Activated CD8-positive, alpha-beta T cell treated with anti-CD3 and anti-CD28 coated beads for 36 hours (primary cell): ENCODE results near the gene CORO6. TPM values are rescaled to one million over a fixed set of nuclear protein-coding genes. Genes with fewer than 3 reads are reported as not detected.

Experiments
- ATAC-seq: fragments of 200-7000 bp; cut with Tn5 transposase; one replicate; pipeline ENCODE4 v1.10.0; 2021; ENCODE audit warnings: mild to moderate bottlenecking, moderate library complexity
- CTCF ChIA-PET: fragments of 350-600 bp; sonication (Branson Sonifier 250); formaldehyde crosslinking; loops from one replicate; lab custom pipeline; 2021; ENCODE audit warnings: antibody characterized with exemption; lab: Charles Lee
- POLR2A ChIA-PET: fragments of 350-600 bp; sonication (Branson Sonifier 250); formaldehyde crosslinking; loops from one replicate; lab custom pipeline; 2021; ENCODE audit warnings: antibody characterized with exemption; lab: Charles Lee
- DNase-seq: peaks from one replicate; pipeline ENCODE4 v3.0.0-alpha.2; 2020
- H3K27ac Mint-ChIP-seq: one replicate; pipeline ENCODE4 v1.8.0; 2021; ENCODE audit warnings: mild to moderate bottlenecking, mixed read lengths
- H3K27me3 Mint-ChIP-seq: one replicate; pipeline ENCODE4 v1.8.0; 2021; ENCODE audit warnings: mixed read lengths
- H3K36me3 Mint-ChIP-seq: one replicate; pipeline ENCODE4 v1.8.0; 2021; ENCODE audit warnings: low read depth, mixed read lengths
- H3K4me1 Mint-ChIP-seq: one replicate; pipeline ENCODE4 v1.8.0; 2021; ENCODE audit warnings: low read depth, mixed read lengths
- H3K4me3 Mint-ChIP-seq: one replicate; pipeline ENCODE4 v1.8.0; 2021; ENCODE audit warnings: mild to moderate bottlenecking, moderate library complexity, mixed read lengths
- H3K9me3 Mint-ChIP-seq: one replicate; pipeline ENCODE4 v1.8.0; 2021; ENCODE audit warnings: mixed read lengths
- intact Hi-C: fragments of 100-400 bp; cut with micrococcal nuclease; formaldehyde crosslinking; loops from one replicate; pipeline ENCODE4 v1.10.0; 2022
- total RNA-seq, 2 experiments: library from RNA; stranded (reverse); gene quantifications; one replicate each; pipeline ENCODE4 v1.2.3, GENCODE V29; 2021
- TF ChIP-seq, protein P1 (sequence below): fragments of 200-600 bp; IDR thresholded peaks from one replicate; pipeline ENCODE4 v1.8.0; 2022; ENCODE audit warnings: antibody characterized with exemption, mild to moderate bottlenecking

Gene CORO6
- total RNA-seq, 2 experiments from 2014 or later, result 11.6 to 13.0 TPM

DNA sequence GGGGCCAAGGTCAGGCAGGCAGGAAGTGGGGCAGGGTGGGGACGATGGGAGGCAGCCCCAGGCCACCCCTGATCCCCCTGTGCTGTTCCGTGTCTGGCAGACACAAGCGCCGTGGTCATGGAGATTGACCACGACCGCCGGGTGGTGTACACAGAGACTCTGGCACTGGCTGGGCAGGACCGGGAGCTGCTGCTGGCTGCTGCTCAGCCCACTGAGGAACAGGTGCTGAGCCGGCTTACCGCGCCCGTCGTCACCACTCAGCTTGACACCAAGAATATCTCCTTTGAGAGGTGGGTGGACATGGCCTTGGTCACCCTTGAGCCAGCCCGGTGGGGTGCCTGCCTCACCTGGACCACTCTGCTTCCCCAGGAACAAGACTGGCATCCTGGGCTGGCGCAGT is 13.7 kb downstream of the CORO6 start:
- POLR2A ChIA-PET, result interaction anchor here (1.4 kb wide), 1 partner anchor 15 kb away, joined by 5 read pairs; no protein-coding TSS in a partner anchor
- H3K27me3 Mint-ChIP-seq, result no peaks in the 10 kb centered on the region
- peaks cover 6% of the 10 kb centered on the region for H3K4me1 Mint-ChIP-seq
- H3K27ac Mint-ChIP-seq, result no peak overlapping the region
- H3K9me3 Mint-ChIP-seq, result no peaks in the 10 kb centered on the region
- no peak overlapping the region for H3K4me3 Mint-ChIP-seq
- H3K36me3 Mint-ChIP-seq, result no peaks in the 10 kb centered on the region
- TF ChIP-seq, protein P1, sequence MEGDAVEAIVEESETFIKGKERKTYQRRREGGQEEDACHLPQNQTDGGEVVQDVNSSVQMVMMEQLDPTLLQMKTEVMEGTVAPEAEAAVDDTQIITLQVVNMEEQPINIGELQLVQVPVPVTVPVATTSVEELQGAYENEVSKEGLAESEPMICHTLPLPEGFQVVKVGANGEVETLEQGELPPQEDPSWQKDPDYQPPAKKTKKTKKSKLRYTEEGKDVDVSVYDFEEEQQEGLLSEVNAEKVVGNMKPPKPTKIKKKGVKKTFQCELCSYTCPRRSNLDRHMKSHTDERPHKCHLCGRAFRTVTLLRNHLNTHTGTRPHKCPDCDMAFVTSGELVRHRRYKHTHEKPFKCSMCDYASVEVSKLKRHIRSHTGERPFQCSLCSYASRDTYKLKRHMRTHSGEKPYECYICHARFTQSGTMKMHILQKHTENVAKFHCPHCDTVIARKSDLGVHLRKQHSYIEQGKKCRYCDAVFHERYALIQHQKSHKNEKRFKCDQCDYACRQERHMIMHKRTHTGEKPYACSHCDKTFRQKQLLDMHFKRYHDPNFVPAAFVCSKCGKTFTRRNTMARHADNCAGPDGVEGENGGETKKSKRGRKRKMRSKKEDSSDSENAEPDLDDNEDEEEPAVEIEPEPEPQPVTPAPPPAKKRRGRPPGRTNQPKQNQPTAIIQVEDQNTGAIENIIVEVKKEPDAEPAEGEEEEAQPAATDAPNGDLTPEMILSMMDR, result no peak
- intact Hi-C loops, result no loop called here
- CTCF ChIA-PET, result interaction anchor here (1.0 to 1.6 kb wide), 3 partner anchors 9 to 170 kb away, joined by 3 to 15 read pairs (median 4); no protein-coding TSS in a partner anchor
- ATAC-seq (no peak), DNase-seq (no peak)

DNA sequence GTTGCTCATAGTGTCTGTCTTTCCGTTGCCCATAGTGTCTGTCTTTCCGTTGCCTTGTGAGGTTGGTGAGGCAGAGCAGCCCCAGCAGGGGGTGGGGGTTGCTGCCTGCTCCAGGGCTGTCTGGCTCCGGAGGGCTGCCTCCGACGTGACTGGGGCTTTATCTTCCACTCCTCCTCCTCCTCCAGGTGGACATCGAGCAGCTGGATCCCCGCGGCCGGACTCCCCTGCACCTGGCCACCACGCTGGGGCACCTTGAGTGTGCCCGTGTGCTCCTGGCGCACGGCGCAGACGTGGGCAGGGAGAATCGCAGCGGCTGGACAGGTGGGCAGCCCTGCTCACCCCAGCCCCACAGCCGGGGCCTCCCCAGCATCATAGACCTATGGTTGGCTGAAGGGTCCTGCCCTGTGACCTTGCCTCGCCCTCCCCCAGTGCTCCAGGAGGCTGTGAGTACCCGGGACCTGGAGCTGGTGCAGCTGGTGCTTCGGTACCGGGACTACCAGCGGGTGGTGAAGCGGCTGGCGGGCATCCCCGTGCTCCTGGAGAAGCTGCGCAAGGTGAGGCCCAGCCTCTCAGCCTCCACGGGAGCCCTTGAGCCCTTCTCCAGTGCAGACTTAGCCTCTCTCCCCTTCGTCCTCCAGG is 15.0 kb downstream of the CORO6 start:
- Mint-ChIP-seq H3K4me1 (peaks cover 3% of the 10 kb centered on the region), H3K4me3 (no peak overlapping the region), H3K36me3 (no peaks in the 10 kb centered on the region), H3K27ac (no peak overlapping the region), H3K27me3 (no peaks in the 10 kb centered on the region), H3K9me3 (no peaks in the 10 kb centered on the region)
- ATAC-seq (no peak), DNase-seq (no peak)
- ChIA-PET CTCF (interaction anchor here (1.0 to 2.0 kb wide), 5 partner anchors 10 to 238 kb away, joined by 3 to 6 read pairs (median 4); no protein-coding TSS in a partner anchor), POLR2A (interaction anchor here (0.8 to 1.4 kb wide), 2 partner anchors 14 to 314 kb away, joined by 3 to 5 read pairs; partner anchors contain the start of gene NUFIP2)
- TF ChIP-seq, protein P1, result no peak
- intact Hi-C loops, result no loop called here

DNA sequence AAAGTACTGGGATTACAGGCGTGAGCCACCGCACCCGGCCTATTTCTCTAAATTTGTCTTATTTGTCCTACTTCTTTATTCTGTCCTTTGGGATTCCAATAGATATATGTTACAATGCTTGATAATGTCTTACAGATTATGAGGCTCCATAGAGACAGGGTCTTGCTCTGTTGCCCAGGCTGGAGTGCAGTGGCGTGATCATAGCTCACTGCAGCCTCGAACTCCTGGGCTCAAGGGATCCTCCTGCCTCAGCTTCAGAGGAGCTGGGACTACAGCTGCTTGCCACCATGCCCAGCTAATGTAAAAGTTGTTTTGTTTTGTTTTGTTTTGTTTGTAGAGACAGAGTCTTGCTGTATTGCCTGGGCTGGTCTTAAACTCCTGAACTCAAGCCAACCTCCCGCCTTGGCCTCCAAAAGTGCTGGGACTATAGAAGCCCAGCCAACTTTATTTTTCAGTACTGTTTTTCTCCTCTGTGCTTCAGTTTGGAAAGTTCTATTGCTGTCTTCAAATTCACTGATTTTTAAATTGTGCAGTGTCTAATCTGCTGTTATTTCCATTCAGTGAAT is 19.5 kb downstream of the CORO6 start:
- no peak overlapping the region for H3K27ac Mint-ChIP-seq
- CTCF ChIA-PET, result no interaction called here
- no peaks in the 10 kb centered on the region for H3K36me3 Mint-ChIP-seq
- H3K4me3 Mint-ChIP-seq, result no peak overlapping the region
- no peak for DNase-seq
- peaks cover 6% of the 10 kb centered on the region for H3K4me1 Mint-ChIP-seq
- no peak for ATAC-seq
- TF ChIP-seq, protein P1, result no peak
- no peaks in the 10 kb centered on the region for H3K9me3 Mint-ChIP-seq
- intact Hi-C loops, result no loop called here
- no peaks in the 10 kb centered on the region for H3K27me3 Mint-ChIP-seq
- POLR2A ChIA-PET, result no interaction called here

DNA sequence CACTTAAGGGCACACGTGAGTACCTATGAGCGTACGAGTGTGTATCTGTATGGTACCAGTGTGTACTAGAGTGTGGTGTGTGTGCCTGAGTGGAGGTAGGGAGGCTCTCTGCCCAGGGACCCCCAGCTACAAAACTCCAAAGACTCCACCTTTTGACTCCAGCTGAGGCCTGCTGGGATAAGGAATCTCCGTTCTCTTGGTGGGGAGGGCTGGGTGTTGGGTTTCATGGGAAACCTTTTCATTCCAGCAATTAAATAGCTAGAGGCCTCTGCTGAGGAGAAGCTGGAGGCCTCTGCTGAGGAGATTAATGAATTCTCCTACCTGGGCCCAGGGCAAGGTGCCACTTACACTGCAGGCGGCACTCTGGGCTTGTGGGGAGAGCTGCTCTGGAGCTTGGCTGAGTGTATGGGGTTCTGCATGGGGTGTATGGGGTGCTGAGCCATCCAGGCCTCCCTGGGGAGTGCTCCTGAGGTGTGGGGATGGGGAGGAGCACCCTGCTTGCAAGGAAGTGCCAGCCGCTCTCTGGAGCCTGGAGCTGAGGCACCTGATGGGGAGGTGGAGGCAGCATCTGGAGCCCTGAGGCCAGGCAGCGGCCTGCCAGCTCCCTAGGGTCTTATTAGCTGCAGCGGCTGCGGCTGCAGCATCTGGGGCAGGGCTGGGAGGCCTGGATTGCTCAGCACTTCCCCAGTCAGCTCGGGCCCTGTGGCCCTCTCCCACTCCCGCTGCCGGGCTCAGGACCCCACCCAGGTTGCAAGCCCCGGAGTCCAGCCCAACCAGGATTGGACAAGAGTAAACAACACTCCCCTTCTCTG is 25.1 kb downstream of the CORO6 start:
- TF ChIP-seq, protein P1, result no peak
- Mint-ChIP-seq H3K36me3 (no peaks in the 10 kb centered on the region), H3K4me1 (peaks cover 15% of the 10 kb centered on the region), H3K4me3 (no peak overlapping the region), H3K27ac (no peak overlapping the region), H3K9me3 (no peaks in the 10 kb centered on the region), H3K27me3 (no peaks in the 10 kb centered on the region)
- intact Hi-C loops, result no loop called here
- POLR2A ChIA-PET, result interaction anchor here (0.9 to 1.7 kb wide), 2 partner anchors 20 to 32 kb away, joined by 3 to 8 read pairs; no protein-coding TSS in a partner anchor
- CTCF ChIA-PET, result interaction anchor here (1.0 to 1.6 kb wide), 2 partner anchors 18 to 20 kb away, joined by 3 to 8 read pairs; no protein-coding TSS in a partner anchor
- ATAC-seq (no peak), DNase-seq (no peak)
